Neural cell (in vitro differentiated cells): Measurements from ENCODE around the gene NPAS2. TPM values are rescaled to one million over a fixed set of nuclear protein-coding genes. Genes with fewer than 3 reads are reported as not detected.

Experiments used
- H2AFZ ChIP-seq: fragments of 200-600, 300-800 bp; sonication (generic), shearing (Covaris generic); 2 replicates; pipeline ENCODE4 v1.6.0; 2014; ENCODE audit warnings: low read depth, mild to moderate bottlenecking, antibody characterized with exemption, low read length, moderate library complexity
- H3F3A ChIP-seq: fragments of 200-600 bp; shearing (Covaris generic); 2 replicates; pipeline ENCODE4 v1.6.1; 2016; ENCODE audit warnings: mild to moderate bottlenecking, moderate library complexity, mixed read lengths, antibody characterized with exemption, low read length; ENCODE audit not compliant: insufficient read depth, poor library complexity, severe bottlenecking
- H3K27ac ChIP-seq: fragments of 200-600, 300-800 bp; sonication (generic), shearing (Covaris generic); 2 replicates; pipeline ENCODE4 v1.5.1; 2014; ENCODE audit warnings: mild to moderate bottlenecking, low read length, moderate library complexity
- H3K27me3 ChIP-seq: fragments of 300-800, 200-600 bp; sonication (generic), shearing (Covaris generic); 2 replicates; pipeline ENCODE4 v1.6.0; 2014; ENCODE audit warnings: mild to moderate bottlenecking, low read depth, low read length, moderate library complexity; ENCODE audit not compliant: insufficient read depth
- H3K36me3 ChIP-seq: fragments of 300-800, 200-600 bp; sonication (generic), shearing (Covaris generic); 2 replicates; pipeline ENCODE4 v1.5.1; 2014; ENCODE audit warnings: mild to moderate bottlenecking, antibody characterized with exemption, low read length, moderate library complexity; ENCODE audit not compliant: insufficient read depth
- H3K4me2 ChIP-seq: fragments of 300-800, 200-600 bp; sonication (generic), shearing (Covaris generic); 2 replicates; pipeline ENCODE4 v1.6.0; 2014; ENCODE audit warnings: mild to moderate bottlenecking, low read length
- H3K4me3 ChIP-seq: fragments of 300-800, 200-600 bp; sonication (generic), shearing (Covaris generic); 2 replicates; pipeline ENCODE4 v1.5.1; 2014; ENCODE audit warnings: mild to moderate bottlenecking, low read length, moderate library complexity
- H3K79me2 ChIP-seq: fragments of 200-600 bp; shearing (Covaris generic); replicated peaks from 2 replicates; pipeline ENCODE4 v1.6.0; 2014; ENCODE audit warnings: mild to moderate bottlenecking, low read length, moderate library complexity; ENCODE audit not compliant: insufficient read depth
- H3K9ac ChIP-seq: fragments of 300-800, 200-600 bp; sonication (generic), shearing (Covaris generic); 2 replicates; pipeline ENCODE4 v1.6.1; 2016; ENCODE audit warnings: mild to moderate bottlenecking, low read length, mixed read lengths
- H3K9me2 ChIP-seq: fragments of 200-600 bp; shearing (Covaris generic); 2 replicates; pipeline ENCODE4 v1.6.1; 2016; ENCODE audit warnings: mild to moderate bottlenecking, low read length, mixed read lengths; ENCODE audit not compliant: insufficient read depth
- H3K9me3 ChIP-seq: fragments of 200-600, 300-800 bp; sonication (generic), shearing (Covaris generic); 2 replicates; pipeline ENCODE4 v1.6.1; 2016; ENCODE audit warnings: mild to moderate bottlenecking, mixed run types, low read length, moderate library complexity, mixed read lengths
- H4K20me1 ChIP-seq: fragments of 200-600 bp; shearing (Covaris generic); 2 replicates; pipeline ENCODE4 v1.6.1; 2016; ENCODE audit warnings: mild to moderate bottlenecking, mixed run types; ENCODE audit not compliant: insufficient read depth
- CTCF ChIP-seq: fragments of 450-650 bp; IDR thresholded peaks from 2 replicates; pipeline ENCODE4 v1.5.1; 2014; ENCODE audit warnings: antibody characterized with exemption, mild to moderate bottlenecking, moderate library complexity; ENCODE audit not compliant: poor library complexity, severe bottlenecking
- EP300 ChIP-seq: fragments of 450-650 bp; conservative IDR thresholded peaks from 2 replicates; pipeline ENCODE4 v1.6.1; 2014; ENCODE audit warnings: antibody characterized with exemption, mild to moderate bottlenecking, moderate library complexity; ENCODE audit not compliant: poor library complexity, severe bottlenecking
- EZH2 ChIP-seq: fragments of 200-600, 300-800 bp; shearing (Covaris generic), sonication (generic); IDR thresholded peaks from 2 replicates; pipeline ENCODE4 v1.6.1; 2014; ENCODE audit warnings: antibody characterized with exemption, low read length, borderline replicate concordance, mild to moderate bottlenecking; ENCODE audit not compliant: insufficient read depth, poor library complexity, severe bottlenecking
- MXI1 ChIP-seq: fragments of 450-650 bp; conservative IDR thresholded peaks from 2 replicates; pipeline ENCODE4 v1.6.1; 2014; ENCODE audit warnings: antibody characterized with exemption, mild to moderate bottlenecking; ENCODE audit not compliant: poor library complexity, severe bottlenecking
- POLR2AphosphoS5 ChIP-seq: IDR thresholded peaks from 2 replicates; pipeline ENCODE4 v1.6.1; 2012
- RAD21 ChIP-seq: fragments of 450-650 bp; conservative IDR thresholded peaks from 2 replicates; pipeline ENCODE4 v1.6.1; 2014; ENCODE audit warnings: antibody characterized with exemption, mild to moderate bottlenecking, moderate library complexity
- REST ChIP-seq: IDR thresholded peaks from 2 replicates; pipeline ENCODE4 v1.6.1; 2012; ENCODE audit warnings: borderline replicate concordance
- SMC3 ChIP-seq: fragments of 450-650 bp; conservative IDR thresholded peaks from 2 replicates; pipeline ENCODE4 v1.6.1; 2014; ENCODE audit warnings: antibody characterized with exemption, mild to moderate bottlenecking, moderate library complexity; ENCODE audit not compliant: poor library complexity
- TAF1 ChIP-seq: IDR thresholded peaks from 2 replicates; pipeline ENCODE4 v1.6.1; 2012; ENCODE audit warnings: low read depth
- polyA plus RNA-seq: library from polyadenylated mRNA; depleted of rRNA; stranded (reverse); fragments of >200 nt; gene quantifications from 2 replicates; pipeline ENCODE4 v1.2.3, GENCODE V29; 2014

Gene NPAS2
- polyA plus RNA-seq, 1 donor from 2014 or later: 2.1 TPM

GRCh38 chr2:100948942-100949811, 129.2 kb downstream of the NPAS2 start (continued):
- TF ChIP-seq REST: no peak
- TF ChIP-seq TAF1: no peak

GRCh38 chr2:100952512-100952911, 132.6 kb downstream of the NPAS2 start:
- Histone ChIP-seq H3K9ac (no peak overlapping the region), H3K79me2 (no peaks in the 10 kb centered on the region), H3K27me3 (no peaks in the 10 kb centered on the region), H3K4me2 (no peak overlapping the region), H4K20me1 (no peaks in the 10 kb centered on the region), H3K27ac (no peak overlapping the region), H3F3A (no peaks in the 10 kb centered on the region), H3K4me3 (no peak overlapping the region), H3K36me3 (no peaks in the 10 kb centered on the region), H3K9me3 (no peaks in the 10 kb centered on the region), H2AFZ (no peak overlapping the region), H3K9me2 (no peaks in the 10 kb centered on the region)
- no peak for TF ChIP-seq SMC3

- Histone ChIP-seq H3K9me3 (no peaks in the 10 kb centered on the region), H3K4me2 (no peak overlapping the region), H3F3A (no peaks in the 10 kb centered on the region), H3K27ac (no peak overlapping the region), H3K36me3 (no peaks in the 10 kb centered on the region), H3K4me3 (no peak overlapping the region), H3K27me3 (no peaks in the 10 kb centered on the region), H4K20me1 (no peaks in the 10 kb centered on the region), H2AFZ (no peak overlapping the region), H3K9me2 (no peaks in the 10 kb centered on the region), H3K9ac (no peak overlapping the region), H3K79me2 (no peaks in the 10 kb centered on the region)
- no peak for TF ChIP-seq TAF1
- no peak for TF ChIP-seq REST
- no peak for TF ChIP-seq RAD21
- no peak for TF ChIP-seq EZH2
- no peak for TF ChIP-seq MXI1
- TF ChIP-seq CTCF: no peak
- no peak for TF ChIP-seq SMC3
- no peak for TF ChIP-seq EP300
- TF ChIP-seq POLR2AphosphoS5: no peak
Observed at GRCh38 chr2:100953406-100954043, 133.6 kb downstream of the NPAS2 start.
